ENCODE results near the gene CAPN3.

Gene CAPN3

DNA sequence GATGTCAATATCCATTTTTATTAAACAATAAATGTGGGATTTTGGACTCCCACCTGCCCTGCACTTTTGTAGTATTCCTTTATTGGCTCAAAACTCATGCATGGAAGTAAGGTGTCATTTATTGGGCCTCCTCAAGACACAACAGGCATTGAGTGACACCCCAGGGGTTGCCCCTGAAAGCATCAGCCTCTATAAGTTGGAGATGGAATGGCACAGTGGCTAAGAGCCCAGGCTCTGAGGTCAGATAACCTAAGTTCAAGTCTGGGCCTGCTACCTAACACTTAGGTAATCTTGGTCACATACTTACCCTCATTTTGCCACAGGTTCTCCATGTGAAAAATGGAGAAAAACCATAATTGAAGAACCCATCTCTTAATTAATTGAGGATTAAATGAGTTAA lies 4.6 kb downstream of the CAPN3 start:
- DNase-seq (ENCODE audit: low read depth): no peak
- TF ChIP-seq, protein P1, sequence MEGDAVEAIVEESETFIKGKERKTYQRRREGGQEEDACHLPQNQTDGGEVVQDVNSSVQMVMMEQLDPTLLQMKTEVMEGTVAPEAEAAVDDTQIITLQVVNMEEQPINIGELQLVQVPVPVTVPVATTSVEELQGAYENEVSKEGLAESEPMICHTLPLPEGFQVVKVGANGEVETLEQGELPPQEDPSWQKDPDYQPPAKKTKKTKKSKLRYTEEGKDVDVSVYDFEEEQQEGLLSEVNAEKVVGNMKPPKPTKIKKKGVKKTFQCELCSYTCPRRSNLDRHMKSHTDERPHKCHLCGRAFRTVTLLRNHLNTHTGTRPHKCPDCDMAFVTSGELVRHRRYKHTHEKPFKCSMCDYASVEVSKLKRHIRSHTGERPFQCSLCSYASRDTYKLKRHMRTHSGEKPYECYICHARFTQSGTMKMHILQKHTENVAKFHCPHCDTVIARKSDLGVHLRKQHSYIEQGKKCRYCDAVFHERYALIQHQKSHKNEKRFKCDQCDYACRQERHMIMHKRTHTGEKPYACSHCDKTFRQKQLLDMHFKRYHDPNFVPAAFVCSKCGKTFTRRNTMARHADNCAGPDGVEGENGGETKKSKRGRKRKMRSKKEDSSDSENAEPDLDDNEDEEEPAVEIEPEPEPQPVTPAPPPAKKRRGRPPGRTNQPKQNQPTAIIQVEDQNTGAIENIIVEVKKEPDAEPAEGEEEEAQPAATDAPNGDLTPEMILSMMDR (IDR thresholded peaks at IDR 0.05; ENCODE audit: low read length, missing control alignments): no peak
- no peak overlapping the region for H3K4me3 ChIP-seq (replicated peaks; ENCODE audit: low read depth, low read length)

DNA sequence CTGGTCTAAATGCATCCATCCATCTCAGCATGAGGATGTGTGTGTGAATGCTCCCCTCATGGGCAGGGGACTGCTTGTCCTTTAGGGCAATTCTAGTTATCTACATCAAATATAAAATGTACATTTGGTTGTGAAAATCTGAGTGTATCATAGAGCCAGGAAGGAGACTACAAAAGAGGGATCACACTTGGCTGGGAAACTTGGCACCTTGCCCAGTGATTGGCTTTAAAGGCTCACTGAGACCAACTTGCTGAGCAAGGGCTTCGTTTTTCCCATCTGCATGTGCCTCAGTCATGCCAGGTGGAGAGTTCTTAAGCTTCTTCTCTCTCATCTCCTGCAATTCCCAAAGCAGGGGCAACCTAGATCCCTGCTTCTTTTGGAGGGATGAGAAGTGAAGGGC lies 5.2 kb downstream of the CAPN3 start:
- no peak overlapping the region for H3K4me3 ChIP-seq (replicated peaks; ENCODE audit: low read depth, low read length)
- TF ChIP-seq, protein P1 (IDR thresholded peaks at IDR 0.05; ENCODE audit: low read length, missing control alignments): no peak
- DNase-seq (ENCODE audit: low read depth): peak; percentile 50

DNA sequence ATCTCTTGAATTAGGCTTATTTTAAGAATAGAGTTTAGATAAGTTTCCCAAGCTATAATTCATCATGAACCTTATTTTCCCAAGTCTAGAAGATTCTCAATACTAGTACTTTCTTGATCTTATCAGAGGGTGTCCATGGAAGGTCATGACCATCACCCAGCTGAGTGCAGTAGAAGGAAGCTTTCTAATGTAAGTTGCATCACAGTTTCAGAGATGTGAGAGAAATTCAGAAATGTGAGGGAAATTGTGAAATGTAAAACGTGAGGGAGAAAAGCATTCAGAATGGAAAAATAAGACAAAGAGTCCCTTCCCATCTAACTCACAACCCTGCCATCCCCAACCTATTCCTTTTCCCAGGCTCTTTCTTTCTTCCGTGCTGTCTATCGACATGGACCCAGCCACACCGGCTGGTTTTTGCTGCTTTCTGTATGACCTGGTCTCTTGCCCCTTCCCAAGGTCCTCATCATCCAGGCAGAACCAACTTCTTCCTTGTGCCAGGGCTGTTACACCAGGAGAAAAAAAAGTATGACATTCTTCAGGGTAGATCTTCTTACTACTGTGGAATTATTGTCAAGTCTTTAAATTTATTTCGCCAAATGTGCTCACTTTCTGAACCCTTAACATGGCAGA lies 6.7 kb downstream of the CAPN3 start:
- DNase-seq (ENCODE audit: low read depth): no peak
- no peak overlapping the region for H3K4me3 ChIP-seq (replicated peaks; ENCODE audit: low read depth, low read length)
- TF ChIP-seq, protein P1 (IDR thresholded peaks at IDR 0.05; ENCODE audit: low read length, missing control alignments): no peak

DNA sequence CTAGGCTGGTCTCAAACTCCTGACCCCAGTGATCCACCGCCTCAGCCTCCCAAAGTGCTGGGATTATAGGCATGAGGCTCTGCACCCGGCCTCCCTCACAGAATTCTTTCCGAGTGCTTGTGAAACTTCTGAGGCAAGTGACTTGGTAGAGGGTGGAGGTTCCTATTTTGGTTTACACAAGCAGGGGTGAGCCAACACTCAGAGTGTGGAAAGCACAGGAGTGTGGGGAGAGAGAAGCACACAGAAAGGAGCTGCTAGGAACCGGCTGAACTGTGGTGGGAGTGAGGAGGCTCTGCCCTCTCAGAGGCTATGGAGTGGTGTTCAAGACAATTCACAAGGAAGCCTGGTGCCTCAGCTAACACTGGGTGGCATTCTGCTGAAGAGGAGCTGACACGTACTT lies 7.7 kb downstream of the CAPN3 start:
- DNase-seq (ENCODE audit: low read depth): no peak
- H3K4me3 ChIP-seq (replicated peaks; ENCODE audit: low read depth, low read length): no peak overlapping the region
- TF ChIP-seq, protein P1 (IDR thresholded peaks at IDR 0.05; ENCODE audit: low read length, missing control alignments): no peak

DNA sequence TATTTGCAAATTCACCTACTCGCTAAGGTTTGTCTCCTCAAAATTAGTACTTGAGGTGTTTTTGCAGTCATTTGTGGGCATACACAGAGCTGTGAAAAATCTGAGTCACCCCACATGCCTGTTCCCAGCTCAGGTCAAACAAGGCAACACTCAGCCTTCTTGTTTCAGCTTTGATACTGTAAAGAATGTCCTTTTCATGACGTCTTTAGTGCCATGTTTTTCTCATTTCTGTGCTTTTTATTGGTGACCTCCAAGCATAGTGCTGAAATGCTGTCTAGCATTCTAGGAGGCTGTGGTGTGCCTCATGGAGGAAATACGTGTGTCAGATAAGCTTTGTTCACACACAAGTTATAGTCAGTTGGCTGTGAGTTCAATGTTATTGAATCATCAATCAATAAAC lies 8.8 kb downstream of the CAPN3 start:
- no peak overlapping the region for H3K4me3 ChIP-seq (replicated peaks; ENCODE audit: low read depth, low read length)
- DNase-seq (ENCODE audit: low read depth): no peak
- TF ChIP-seq, protein P1 (IDR thresholded peaks at IDR 0.05; ENCODE audit: low read length, missing control alignments): no peak

DNA sequence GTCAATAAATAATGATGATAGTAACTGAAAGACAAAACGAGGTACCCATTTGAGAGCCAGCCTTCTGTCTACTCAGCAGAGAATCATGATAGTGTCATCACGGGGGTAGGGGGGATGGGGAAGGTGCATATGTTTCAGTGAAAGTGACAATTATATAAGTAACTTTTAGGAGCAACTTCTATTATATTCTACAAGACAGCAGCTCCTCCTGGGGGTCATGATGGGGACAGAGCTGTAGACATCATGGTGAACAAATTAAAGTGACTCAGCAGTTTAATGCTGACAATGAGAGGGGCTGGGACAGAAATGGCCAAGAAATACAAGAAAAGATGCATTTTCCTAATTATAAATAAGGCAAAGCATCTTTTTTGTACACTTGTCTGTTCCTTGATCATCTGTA lies 11.8 kb downstream of the CAPN3 start:
- DNase-seq (ENCODE audit: low read depth): peak; percentile 53
- H3K4me3 ChIP-seq (replicated peaks; ENCODE audit: low read depth, low read length): no peak overlapping the region
- TF ChIP-seq, protein P1 (IDR thresholded peaks at IDR 0.05; ENCODE audit: low read length, missing control alignments): peak; percentile 26

DNA sequence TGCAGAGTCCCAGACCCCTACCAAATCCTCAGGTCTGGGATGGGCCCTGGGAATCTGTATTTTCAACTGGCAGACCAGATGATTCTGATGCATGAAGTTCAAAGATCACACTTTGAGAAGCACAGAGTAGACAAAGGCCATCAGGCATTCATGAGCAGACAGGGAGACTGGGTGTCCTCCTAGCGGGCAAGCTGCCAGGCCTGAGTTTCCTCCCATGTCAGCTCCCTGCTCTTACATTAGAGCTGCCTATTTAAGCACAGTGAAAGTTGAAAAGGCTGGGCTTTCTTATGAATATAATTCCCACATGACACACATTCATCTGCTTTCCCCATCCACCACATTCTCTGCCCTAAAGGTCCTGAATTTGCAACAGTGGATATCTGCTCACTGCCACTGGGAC lies 14.0 kb downstream of the CAPN3 start:
- H3K4me3 ChIP-seq (replicated peaks; ENCODE audit: low read depth, low read length): no peak overlapping the region
- no peak for DNase-seq (ENCODE audit: low read depth)
- TF ChIP-seq, protein P1 (IDR thresholded peaks at IDR 0.05; ENCODE audit: low read length, missing control alignments): no peak
